Esophagus (tissue), 2 donors: Measurements from ENCODE around the gene LIX1L. TPM values are rescaled to one million over a fixed set of nuclear protein-coding genes. Genes with fewer than 3 reads are reported as not detected.
"Not testable (repeated sequence)": the region's sequence is repeated elsewhere in the genome, so short reads cannot be mapped to it uniquely, and the experiment has no call there.

Experiments used
- H3K27ac ChIP-seq, 2 donors: one replicate each; pipeline ENCODE4 v1.5.1; 2013; ENCODE audit warnings: low read depth in 2 of 2, mild to moderate bottlenecking in 2 of 2, inconsistent platforms in 1 of 2, low read length in 1 of 2, moderate library complexity in 1 of 2
- H3K27me3 ChIP-seq, 2 donors: one replicate each; pipeline ENCODE4 v1.6.1; 2013; ENCODE audit warnings: low read length in 2 of 2, control low read depth in 1 of 2, mild to moderate bottlenecking in 1 of 2; ENCODE audit not compliant: insufficient read depth in 2 of 2, control insufficient read depth in 1 of 2
- H3K36me3 ChIP-seq, 2 donors: one replicate each; pipeline ENCODE4 v1.6.1; 2013; ENCODE audit warnings: low read length in 1 of 2; ENCODE audit not compliant: control insufficient read depth in 2 of 2, insufficient read depth in 2 of 2
- H3K4me1 ChIP-seq, 2 donors: one replicate each; pipeline ENCODE4 v1.6.1; 2013; ENCODE audit warnings: low read length in 1 of 2; ENCODE audit not compliant: control insufficient read depth in 2 of 2, insufficient read depth in 2 of 2
- H3K4me3 ChIP-seq, 2 donors: one replicate each; pipeline ENCODE4 v1.5.1; 2013; ENCODE audit warnings: low read length in 2 of 2, mild to moderate bottlenecking in 2 of 2, low read depth in 1 of 2, moderate library complexity in 1 of 2
- H3K9me3 ChIP-seq, 2 donors: one replicate each; pipeline ENCODE4 v1.6.1; 2013; ENCODE audit warnings: mild to moderate bottlenecking in 2 of 2, low read depth in 1 of 2, low read length in 1 of 2, moderate library complexity in 1 of 2; ENCODE audit not compliant: control insufficient read depth in 2 of 2, insufficient read depth in 1 of 2
- WGBS, 2 donors: extraction: QIAGEN DNeasy Blood & Tissue Kit; methylation state at CpG; one replicate each; pipeline ENCODE4 v1.1.7; 2013; 5-methylcytosine and 5-hydroxymethylcytosine counted together
- polyA plus RNA-seq, 2 donors: library from polyadenylated mRNA; stranded (reverse); fragments of 200-250 nt; gene quantifications; one replicate each; pipeline ENCODE4 v1.2.3, GENCODE V29; 2013
- donor health status: healthy with polysubstance abuse.
- donor health status: Bipolar disorder and iron deficiency.

LIX1L gene
- polyA plus RNA-seq, 2 donors = 2.1 to 2.9 TPM

DNA sequence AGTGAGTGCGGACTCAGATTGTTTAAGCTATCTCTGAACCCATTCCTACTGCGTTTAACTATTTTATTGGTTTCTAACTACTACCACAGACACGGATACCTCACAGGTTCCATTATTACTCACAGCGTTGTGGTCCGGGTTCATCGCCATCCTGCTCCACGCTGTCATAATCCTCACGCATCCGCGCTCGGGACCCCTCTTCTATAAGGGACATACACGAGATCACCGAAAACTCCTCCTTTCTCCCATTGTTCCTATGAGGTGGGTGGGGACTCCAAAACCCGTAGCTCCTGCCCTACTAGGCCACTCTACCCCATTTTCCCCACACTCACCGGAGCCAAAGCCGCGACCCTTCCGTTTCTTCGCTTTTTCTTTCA lies 31.1 kb downstream of the LIX1L start:
- Histone ChIP-seq H3K36me3 (no peaks in the 10 kb centered on the region), H3K4me3 (peak overlapping the region; percentile 69 to 94), H3K27me3 (no peaks in the 10 kb centered on the region), H3K9me3 (no peaks in the 10 kb centered on the region), H3K27ac (peak overlapping the region; percentile 93 to 98), H3K4me1 (no peaks in the 10 kb centered on the region)
- 5 to 6% methylated on average over 19 of the region's 19 CpGs for WGBS, 2 donors

DNA sequence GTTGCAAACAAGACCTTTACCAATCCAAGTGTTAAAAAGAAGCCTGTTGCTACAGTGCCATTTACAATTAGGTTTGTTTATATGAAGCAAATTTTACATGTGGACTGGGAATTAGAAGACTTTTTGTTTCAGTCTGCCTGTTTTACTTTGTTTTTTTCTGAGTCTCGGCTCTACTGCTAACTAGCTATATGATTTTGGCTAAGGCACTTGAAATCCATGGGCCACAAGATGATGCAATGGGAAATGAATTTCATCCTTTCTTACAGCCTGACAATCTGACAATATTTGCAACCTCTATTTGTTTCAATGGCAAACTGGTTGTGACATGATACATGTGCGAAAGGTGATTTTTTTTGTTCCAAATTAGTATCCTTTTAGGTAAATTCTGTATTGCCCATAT lies 35.6 kb downstream of the LIX1L start:
- Histone ChIP-seq H3K4me3 (no peak overlapping the region), H3K27me3 (no peaks in the 10 kb centered on the region), H3K9me3 (no peaks in the 10 kb centered on the region), H3K27ac (no peak overlapping the region), H3K36me3 (no peaks in the 10 kb centered on the region), H3K4me1 (peaks cover 0 to 14% of the 10 kb centered on the region in 2 donors)
- WGBS, 2 donors = 75 to 82% methylated on average over 2 of the region's 2 CpGs

DNA sequence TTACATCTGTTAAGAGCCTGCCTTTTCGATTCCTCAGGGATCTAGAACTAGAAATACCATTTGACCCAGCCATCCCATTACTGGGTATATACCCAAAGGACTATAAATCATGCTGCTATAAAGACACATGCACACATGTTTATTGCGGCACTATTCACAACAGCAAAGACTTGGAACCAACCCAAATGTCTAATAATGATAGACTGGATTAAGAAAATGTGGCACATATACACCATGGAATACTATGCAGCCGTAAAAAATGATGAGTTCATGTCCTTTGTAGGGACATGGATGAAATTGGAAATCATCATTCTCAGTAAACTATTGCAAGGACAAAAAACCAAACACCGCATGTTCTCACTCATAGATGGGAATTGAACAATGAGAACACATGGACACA lies 37.5 kb downstream of the LIX1L start:
- not testable (repeated sequence) for H3K27me3 ChIP-seq, H3K9me3 ChIP-seq, H3K27ac ChIP-seq, H3K36me3 ChIP-seq, H3K4me3 ChIP-seq
- peaks cover 0 to 16% of the 10 kb centered on the region in 2 donors for H3K4me1 ChIP-seq
- WGBS, 2 donors = 87 to 89% methylated on average over 2 of the region's 4 CpGs

DNA sequence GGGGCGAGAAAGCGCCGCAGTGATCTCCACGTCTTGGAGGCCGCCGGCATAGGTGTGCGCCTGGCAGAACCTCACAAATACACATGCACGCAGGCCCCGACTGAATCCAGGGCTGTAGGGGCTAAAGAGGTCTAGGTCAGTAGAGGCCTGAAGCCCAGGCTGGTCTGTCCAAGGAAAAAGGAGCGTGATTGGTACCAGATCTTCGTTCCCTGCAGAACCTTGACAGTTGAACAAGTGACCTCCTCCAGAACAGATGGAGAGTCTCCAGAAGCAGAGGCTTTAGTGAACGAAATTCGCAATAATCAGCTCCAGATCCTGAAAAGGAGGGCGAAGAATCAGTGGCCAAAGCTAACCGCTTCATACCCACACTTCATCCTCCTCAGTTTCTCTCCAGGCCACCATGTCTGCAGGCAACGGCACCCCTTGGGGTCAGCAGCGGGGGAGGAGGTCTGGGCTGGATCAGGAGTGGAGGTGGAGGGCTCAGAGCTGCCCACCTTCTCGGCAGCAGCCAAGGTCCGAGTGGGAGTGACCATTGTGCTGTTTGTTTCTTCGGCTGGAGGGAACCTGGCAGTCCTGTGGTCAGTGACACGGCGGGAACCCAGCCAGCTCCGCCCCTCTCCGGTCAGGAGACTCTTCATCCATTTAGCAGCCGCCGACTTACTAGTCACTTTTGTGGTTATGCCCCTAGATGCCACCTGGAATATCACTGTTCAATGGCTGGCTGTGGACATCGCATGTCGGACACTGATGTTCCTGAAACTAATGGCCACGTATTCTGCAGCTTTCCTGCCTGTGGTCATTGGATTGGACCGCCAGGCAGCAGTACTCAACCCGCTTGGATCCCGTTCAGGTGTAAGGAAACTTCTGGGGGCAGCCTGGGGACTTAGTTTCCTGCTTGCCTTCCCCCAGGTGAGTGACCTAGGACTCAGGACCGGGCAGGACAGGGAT lies 38.6 kb downstream of the LIX1L start:
- no peaks in the 10 kb centered on the region for H3K9me3 ChIP-seq
- H3K4me3 ChIP-seq = peak overlapping the region; percentile 93 to 95
- H3K4me1 ChIP-seq = peaks cover 0 to 16% of the 10 kb centered on the region in 2 donors
- 4 to 7% methylated on average over 33 of the region's 33 CpGs for WGBS, 2 donors
- no peaks in the 10 kb centered on the region for H3K36me3 ChIP-seq
- H3K27me3 ChIP-seq = no peaks in the 10 kb centered on the region
- H3K27ac ChIP-seq = peak overlapping the region; percentile 87 to 91

DNA sequence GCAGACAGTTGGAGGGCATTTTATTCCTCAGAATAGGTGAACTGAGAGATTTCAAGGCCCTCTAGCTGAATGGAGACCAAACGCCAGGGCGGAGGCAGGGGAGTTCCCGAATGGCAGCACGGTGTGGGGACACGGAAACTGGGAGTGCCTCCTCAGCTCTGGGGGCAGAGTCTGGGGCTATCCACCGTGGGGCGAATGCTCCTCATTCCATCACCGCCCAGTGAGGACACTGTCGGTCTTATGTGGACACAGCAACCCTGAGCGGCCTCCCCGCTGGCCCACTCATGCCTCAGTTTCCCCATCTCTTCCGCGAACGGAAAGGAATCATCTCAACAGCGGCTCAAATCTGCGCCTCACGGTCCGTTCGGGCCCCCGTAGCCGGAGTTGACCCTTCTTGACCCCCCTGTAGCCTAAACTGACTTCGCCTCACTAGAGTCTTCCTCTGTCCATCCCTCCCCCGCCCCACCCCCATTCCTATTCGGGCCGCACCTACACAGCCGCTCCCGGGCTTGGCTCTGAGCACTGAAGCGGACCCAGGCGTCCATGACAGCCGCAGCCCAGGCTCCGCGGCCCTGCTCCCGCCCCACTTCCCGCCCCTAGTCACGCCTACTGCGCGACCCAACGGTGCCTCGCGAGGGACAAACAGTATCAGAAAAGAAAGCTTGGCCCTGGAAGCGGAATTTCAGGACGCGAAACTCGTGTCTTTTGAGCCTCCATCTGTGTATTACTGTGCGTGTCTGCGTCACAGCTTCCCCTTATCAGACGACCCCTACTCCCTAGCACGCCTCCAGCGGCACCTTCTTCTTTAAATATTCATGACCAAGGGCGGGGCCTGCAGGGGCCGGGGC lies 39.4 kb downstream of the LIX1L start, which contains the start of gene PEX11B:
PEX11B (minus strand) TSS at position 574 of the 848 bp plus-strand sequence; CDS start at position 545, 29 bp downstream.
- 0% methylated on average over 47 to 51 of the region's 51 CpGs for WGBS, 2 donors
- peaks cover 0 to 16% of the 10 kb centered on the region in 2 donors for H3K4me1 ChIP-seq
- no peaks in the 10 kb centered on the region for H3K36me3 ChIP-seq
- H3K27me3 ChIP-seq = no peaks in the 10 kb centered on the region
- H3K4me3 ChIP-seq = peak within 1 kb of the TSS; percentile 93 to 95
- no peaks in the 10 kb centered on the region for H3K9me3 ChIP-seq
- peak within 1 kb of the TSS; percentile 87 to 91 for H3K27ac ChIP-seq

DNA sequence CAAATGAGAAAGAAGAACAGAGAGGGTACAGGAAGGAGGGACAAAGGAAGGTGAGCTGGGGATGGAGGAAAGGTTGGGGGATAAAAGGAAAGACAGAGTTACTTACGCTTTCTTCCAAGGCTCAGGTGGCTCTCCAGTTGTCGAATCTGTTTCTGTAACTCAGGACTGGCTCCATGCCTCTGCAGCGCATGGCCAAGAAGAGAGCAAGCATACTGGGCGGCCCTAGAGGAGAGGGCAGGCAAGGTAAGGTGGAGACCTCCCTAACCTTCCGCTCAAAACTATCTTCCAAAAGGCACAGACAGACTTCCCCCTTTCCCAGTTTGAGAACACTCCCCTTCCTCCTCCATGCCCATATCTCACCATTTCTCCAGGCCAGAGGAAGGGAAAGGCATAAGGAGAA lies 40.2 kb downstream of the LIX1L start:
- H3K36me3 ChIP-seq = no peaks in the 10 kb centered on the region
- WGBS, 2 donors = 55 to 65% methylated on average over 5 of the region's 5 CpGs
- H3K27ac ChIP-seq = peak overlapping the region; percentile 87 to 91
- no peaks in the 10 kb centered on the region for H3K27me3 ChIP-seq
- H3K4me3 ChIP-seq = peak overlapping the region; percentile 93 to 95
- peaks cover 0 to 16% of the 10 kb centered on the region in 2 donors for H3K4me1 ChIP-seq
- H3K9me3 ChIP-seq = no peaks in the 10 kb centered on the region

DNA sequence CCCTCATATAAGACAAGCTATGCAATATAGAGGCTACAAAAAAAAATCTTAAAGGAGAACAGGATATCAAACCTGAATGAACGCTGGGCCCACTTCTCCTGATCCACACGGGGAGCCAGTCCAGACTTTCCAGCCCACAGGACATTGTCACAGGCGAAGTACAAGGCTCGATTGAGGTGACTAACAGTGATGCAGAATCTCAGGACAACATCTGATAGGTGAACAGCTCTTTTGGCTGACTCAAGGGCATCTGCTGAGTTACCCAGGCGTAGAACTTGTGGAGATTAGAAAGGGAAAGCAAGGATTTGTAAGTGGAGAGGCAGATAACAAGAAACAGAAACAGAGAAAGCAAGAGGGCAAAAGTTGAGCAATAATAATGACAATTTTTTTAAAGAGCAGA lies 41.1 kb downstream of the LIX1L start:
- Histone ChIP-seq H3K36me3 (peaks cover 3 to 6% of the 10 kb centered on the region in 2 donors), H3K4me1 (peaks cover 0 to 16% of the 10 kb centered on the region in 2 donors), H3K27me3 (no peaks in the 10 kb centered on the region), H3K4me3 (no peak overlapping the region), H3K9me3 (no peaks in the 10 kb centered on the region), H3K27ac (no peak overlapping the region)
- WGBS, 2 donors = 65 to 70% methylated on average over 5 of the region's 5 CpGs

DNA sequence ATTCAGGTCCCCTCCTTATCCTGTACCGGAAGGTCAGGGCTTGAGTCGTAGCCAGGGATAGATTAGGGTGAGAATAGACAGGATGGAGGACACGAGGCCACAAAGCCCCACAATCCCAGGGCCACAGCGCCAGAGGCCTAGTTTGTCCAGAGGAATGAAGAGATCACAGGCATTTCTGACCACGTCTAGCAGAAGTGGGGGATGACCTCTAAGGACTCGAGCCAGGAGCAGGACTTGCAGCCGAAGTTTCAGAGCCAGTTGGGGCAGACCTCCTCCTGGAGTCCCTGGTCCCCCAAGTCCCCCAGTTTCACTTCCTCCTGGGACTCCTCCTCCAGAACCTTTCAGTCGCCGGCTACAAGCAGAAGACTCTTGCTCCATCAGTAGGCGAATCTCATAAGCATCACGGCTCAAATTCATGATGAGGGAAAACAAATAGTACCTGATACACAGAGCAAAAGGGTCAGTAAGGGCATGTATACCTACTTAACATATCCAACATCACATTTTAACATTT lies 45.6 kb downstream of the LIX1L start:
- Histone ChIP-seq H3K4me3 (no peak overlapping the region), H3K27ac (no peak overlapping the region), H3K27me3 (no peaks in the 10 kb centered on the region), H3K36me3 (peaks cover 3 to 6% of the 10 kb centered on the region in 2 donors), H3K4me1 (peaks cover under 1 to 3% of the 10 kb centered on the region in 2 donors), H3K9me3 (no peaks in the 10 kb centered on the region)
- 79 to 81% methylated on average over 11 of the region's 11 CpGs for WGBS, 2 donors

DNA sequence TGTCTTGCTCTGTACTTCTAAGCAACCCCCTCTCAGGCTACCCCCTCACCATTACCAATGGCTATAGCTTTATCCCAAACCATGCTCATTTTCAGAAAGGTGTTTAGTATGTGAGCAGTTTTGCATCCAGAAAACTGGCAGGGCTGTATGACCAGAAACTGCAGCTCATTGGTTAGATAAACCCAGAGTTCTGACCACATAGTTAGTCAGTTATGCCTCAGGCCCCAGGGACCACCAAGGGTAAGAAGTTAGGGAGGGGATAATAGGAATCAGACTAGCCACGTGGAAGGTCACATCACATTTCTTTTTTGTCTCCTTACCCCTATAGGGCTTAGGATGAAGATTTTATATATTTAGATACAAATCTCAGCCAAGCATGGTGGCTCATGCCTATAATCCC lies 49.2 kb downstream of the LIX1L start:
- no peak overlapping the region for H3K4me3 ChIP-seq
- no peak overlapping the region for H3K27ac ChIP-seq
- H3K27me3 ChIP-seq = no peaks in the 10 kb centered on the region
- no peaks in the 10 kb centered on the region for H3K9me3 ChIP-seq
- WGBS, 2 donors = 60 to 68% methylated on average over 1 of the region's 1 CpG
- H3K4me1 ChIP-seq = peaks cover 0 to 2% of the 10 kb centered on the region in 2 donors
- H3K36me3 ChIP-seq = peaks cover 3 to 6% of the 10 kb centered on the region in 2 donors
